ENCODE results near the gene ELMO3.

Gene ELMO3

GRCh38 chr16:67202956-67203493 is 4.1 kb downstream of the ELMO3 start:
- Mint-ChIP-seq H3K27me3 (no peaks in the 10 kb centered on the region), H3K4me1 (peaks cover 9 to 15% of the 10 kb centered on the region in 2 donors), H3K9me3 (no peaks in the 10 kb centered on the region), H3K27ac (no peak overlapping the region), H3K4me3 (no peak overlapping the region), H3K36me3 (peaks cover 24 to 59% of the 10 kb centered on the region in 2 donors)
- no peak for ATAC-seq (replicated peaks)
- no peak for DNase-seq

GRCh38 chr16:67204076-67204475 is 5.1 kb downstream of the ELMO3 start:
- H3K4me1 Mint-ChIP-seq, result peaks cover 5 to 8% of the 10 kb centered on the region in 2 donors
- no peak for ATAC-seq (replicated peaks)

GRCh38 chr16:67206129-67206837 is 7.4 kb downstream of the ELMO3 start:
- DNase-seq (no peak), ATAC-seq (replicated peaks) (no peak)
- Mint-ChIP-seq H3K4me3 (no peak overlapping the region), H3K4me1 (peaks cover 0 to 3% of the 10 kb centered on the region in 2 donors), H3K9me3 (no peaks in the 10 kb centered on the region), H3K27me3 (no peaks in the 10 kb centered on the region), H3K36me3 (peaks cover 5 to 44% of the 10 kb centered on the region in 2 donors), H3K27ac (peak overlapping the region; percentile 88)

More at GRCh38 chr16:67204076-67204475, 5.1 kb downstream of the ELMO3 start:
- H3K27ac Mint-ChIP-seq, result no peak overlapping the region
- no peak overlapping the region for H3K4me3 Mint-ChIP-seq
- no peak for DNase-seq
- H3K9me3 Mint-ChIP-seq, result no peaks in the 10 kb centered on the region
- H3K27me3 Mint-ChIP-seq, result no peaks in the 10 kb centered on the region
- peaks cover 18 to 53% of the 10 kb centered on the region in 2 donors for H3K36me3 Mint-ChIP-seq

GRCh38 chr16:67206838-67207248 is 7.9 kb downstream of the ELMO3 start:
- H3K4me3 Mint-ChIP-seq, result no peak overlapping the region
- no peak for DNase-seq
- H3K4me1 Mint-ChIP-seq, result peaks cover 0 to 3% of the 10 kb centered on the region in 2 donors
- no peaks in the 10 kb centered on the region for H3K9me3 Mint-ChIP-seq
- no peak for ATAC-seq (replicated peaks)
- peak overlapping the region; percentile 72 for H3K27ac Mint-ChIP-seq
- H3K27me3 Mint-ChIP-seq, result no peaks in the 10 kb centered on the region
- peaks cover 3 to 42% of the 10 kb centered on the region in 2 donors for H3K36me3 Mint-ChIP-seq

- H3K4me3 Mint-ChIP-seq, result no peak overlapping the region
- peak overlapping the region; percentile 81 for H3K27ac Mint-ChIP-seq
- ATAC-seq (replicated peaks) (no peak), DNase-seq (no peak)
- no peaks in the 10 kb centered on the region for H3K9me3 Mint-ChIP-seq
- peaks cover 0 to 3% of the 10 kb centered on the region in 2 donors for H3K4me1 Mint-ChIP-seq
- H3K27me3 Mint-ChIP-seq, result no peaks in the 10 kb centered on the region
- peaks cover 3 to 38% of the 10 kb centered on the region in 2 donors for H3K36me3 Mint-ChIP-seq
Measured at GRCh38 chr16:67207249-67208091, 8.5 kb downstream of the ELMO3 start.

GRCh38 chr16:67208154-67208896 is 9.4 kb downstream of the ELMO3 start:
- ATAC-seq (replicated peaks) (peak in 1 of 2 donors; percentile 9), DNase-seq (no peak)
- no peaks in the 10 kb centered on the region for H3K9me3 Mint-ChIP-seq
- peaks cover 3 to 34% of the 10 kb centered on the region in 2 donors for H3K36me3 Mint-ChIP-seq
- H3K4me3 Mint-ChIP-seq, result no peak overlapping the region
- H3K4me1 Mint-ChIP-seq, result peaks cover 0 to 3% of the 10 kb centered on the region in 2 donors
- H3K27me3 Mint-ChIP-seq, result no peaks in the 10 kb centered on the region
- H3K27ac Mint-ChIP-seq, result peak overlapping the region; percentile 31

- H3K27ac Mint-ChIP-seq, result no peak overlapping the region
- peaks cover 3 to 29% of the 10 kb centered on the region in 2 donors for H3K36me3 Mint-ChIP-seq
- no peaks in the 10 kb centered on the region for H3K9me3 Mint-ChIP-seq
- peaks cover 0 to 3% of the 10 kb centered on the region in 2 donors for H3K4me1 Mint-ChIP-seq
- DNase-seq (no peak), ATAC-seq (replicated peaks) (no peak)
- H3K4me3 Mint-ChIP-seq, result peak overlapping the region in 1 of 2 donors; percentile 7
- H3K27me3 Mint-ChIP-seq, result no peaks in the 10 kb centered on the region
Measured at GRCh38 chr16:67209565-67209964, 10.6 kb downstream of the ELMO3 start.

GRCh38 chr16:67210069-67210937 is 11.4 kb downstream of the ELMO3 start:
- peaks cover 3 to 21% of the 10 kb centered on the region in 2 donors for H3K36me3 Mint-ChIP-seq
- no peak overlapping the region for H3K27ac Mint-ChIP-seq
- ATAC-seq (replicated peaks) (no peak), DNase-seq (no peak)
- no peak overlapping the region for H3K4me3 Mint-ChIP-seq
- H3K9me3 Mint-ChIP-seq, result no peaks in the 10 kb centered on the region
- H3K27me3 Mint-ChIP-seq, result no peaks in the 10 kb centered on the region
- H3K4me1 Mint-ChIP-seq, result peaks cover 0 to 3% of the 10 kb centered on the region in 2 donors

GRCh38 chr16:67211674-67212073 is 12.7 kb downstream of the ELMO3 start:
- H3K4me1 Mint-ChIP-seq, result peaks cover 0 to 1% of the 10 kb centered on the region in 2 donors

GRCh38 chr16:67212766-67213165 is 13.8 kb downstream of the ELMO3 start:
- Mint-ChIP-seq H3K36me3 (peaks cover 3 to 13% of the 10 kb centered on the region in 2 donors), H3K9me3 (no peaks in the 10 kb centered on the region), H3K27ac (no peak overlapping the region), H3K27me3 (no peaks in the 10 kb centered on the region), H3K4me1 (peaks cover 0 to 7% of the 10 kb centered on the region in 2 donors), H3K4me3 (no peak overlapping the region)
- DNase-seq (no peak), ATAC-seq (replicated peaks) (no peak)

More at GRCh38 chr16:67211674-67212073, 12.7 kb downstream of the ELMO3 start:
- ATAC-seq (replicated peaks) (no peak), DNase-seq (no peak)
- H3K36me3 Mint-ChIP-seq, result peaks cover 0 to 11% of the 10 kb centered on the region in 2 donors
- no peak overlapping the region for H3K4me3 Mint-ChIP-seq
- H3K9me3 Mint-ChIP-seq, result no peaks in the 10 kb centered on the region
- no peaks in the 10 kb centered on the region for H3K27me3 Mint-ChIP-seq
- H3K27ac Mint-ChIP-seq, result no peak overlapping the region

GRCh38 chr16:67213197-67214019 is 14.5 kb downstream of the ELMO3 start:
- peaks cover 3 to 14% of the 10 kb centered on the region in 2 donors for H3K36me3 Mint-ChIP-seq
- DNase-seq, result no peak
- H3K9me3 Mint-ChIP-seq, result no peaks in the 10 kb centered on the region
- no peak for ATAC-seq (replicated peaks)
- no peaks in the 10 kb centered on the region for H3K27me3 Mint-ChIP-seq
- peaks cover 0 to 7% of the 10 kb centered on the region in 2 donors for H3K4me1 Mint-ChIP-seq
- no peak overlapping the region for H3K27ac Mint-ChIP-seq
- H3K4me3 Mint-ChIP-seq, result no peak overlapping the region

- H3K27me3 Mint-ChIP-seq, result no peaks in the 10 kb centered on the region
- peaks cover 5 to 14% of the 10 kb centered on the region in 2 donors for H3K36me3 Mint-ChIP-seq
- no peak overlapping the region for H3K4me3 Mint-ChIP-seq
- H3K4me1 Mint-ChIP-seq, result peaks cover 0 to 7% of the 10 kb centered on the region in 2 donors
- no peaks in the 10 kb centered on the region for H3K9me3 Mint-ChIP-seq
- no peak for DNase-seq
- no peak for ATAC-seq (replicated peaks)
- no peak overlapping the region for H3K27ac Mint-ChIP-seq
Measured at GRCh38 chr16:67215706-67216105, 16.8 kb downstream of the ELMO3 start.
